ENCODE data around the gene DNAJB1. TPM values are rescaled to one million over a fixed set of nuclear protein-coding genes. Genes with fewer than 3 reads are reported as not detected.
A peak's percentile ranks its signal among the peaks of the same experiment; 100 is the strongest.
"Not testable (repeated sequence)": the region's sequence is repeated elsewhere in the genome, so short reads cannot be mapped to it uniquely, and the experiment has no call there.

The DNAJB1 gene
- total RNA-seq, 1 experiment from 2014 or later = 71.6 TPM

- Mint-ChIP-seq H3K27me3 (ENCODE audit: insufficient read depth, unreplicated experiment) (no peaks in the 10 kb centered on the region), H3K4me3 (ENCODE audit: unreplicated experiment) (peak overlapping the region; percentile 59), H3K4me1 (ENCODE audit: insufficient read depth, unreplicated experiment) (peaks cover 23% of the 10 kb centered on the region), H3K9me3 (ENCODE audit: unreplicated experiment) (no peaks in the 10 kb centered on the region), H3K27ac (ENCODE audit: low read depth, unreplicated experiment) (peak overlapping the region; percentile 7), H3K36me3 (ENCODE audit: insufficient read depth, unreplicated experiment) (peaks cover 33% of the 10 kb centered on the region)
- TF ChIP-seq CTCF (IDR thresholded peaks at IDR 0.05; ENCODE audit: unreplicated experiment) = no peak
- no TSS peak for BruUV-seq (replicated peaks)
- CTCF ChIA-PET = interaction anchor here (0.6 to 0.7 kb wide), 2 partner anchors 309 to 342 kb away, joined by 3 read pairs; no protein-coding TSS in a partner anchor
- POLR2A ChIA-PET = interaction anchor here (0.6 to 2.0 kb wide), 7 partner anchors 8 to 48 kb away, joined by 3 to 11 read pairs (median 8); no protein-coding TSS in a partner anchor
- intact Hi-C loops (cut with micrococcal nuclease) = no loop called here
- DNase-seq (ENCODE audit: unreplicated experiment) = no peak
Observed at GRCh38 chr19:14545716-14546082, 27.5 kb upstream of the DNAJB1 start.

GRCh38 chr19:14544977-14545715, 26.9 kb upstream of the DNAJB1 start:
- intact Hi-C loops (cut with micrococcal nuclease) = no loop called here
- peak overlapping the region; percentile 59 for H3K4me3 Mint-ChIP-seq (ENCODE audit: unreplicated experiment)
- peak overlapping the region; percentile 7 for H3K27ac Mint-ChIP-seq (ENCODE audit: low read depth, unreplicated experiment)
- peaks cover 17% of the 10 kb centered on the region for H3K4me1 Mint-ChIP-seq (ENCODE audit: insufficient read depth, unreplicated experiment)
- H3K27me3 Mint-ChIP-seq (ENCODE audit: insufficient read depth, unreplicated experiment) = no peaks in the 10 kb centered on the region
- peaks cover 30% of the 10 kb centered on the region for H3K36me3 Mint-ChIP-seq (ENCODE audit: insufficient read depth, unreplicated experiment)
- ChIA-PET POLR2A (interaction anchor here (0.6 to 2.5 kb wide), 10 partner anchors 9 to 50 kb away, joined by 3 to 11 read pairs (median 6); partner anchors contain the start of gene DNAJB1), CTCF (interaction anchor here (0.6 to 1.0 kb wide), 4 partner anchors 11 to 342 kb away, joined by 3 to 4 read pairs (median 3); no protein-coding TSS in a partner anchor)
- no peak for TF ChIP-seq CTCF (IDR thresholded peaks at IDR 0.05; ENCODE audit: unreplicated experiment)
- no peaks in the 10 kb centered on the region for H3K9me3 Mint-ChIP-seq (ENCODE audit: unreplicated experiment)
- no TSS peak for BruUV-seq (replicated peaks)
- DNase-seq (ENCODE audit: unreplicated experiment) = peak; percentile 93

- H3K36me3 Mint-ChIP-seq (ENCODE audit: insufficient read depth, unreplicated experiment) = peaks cover 28% of the 10 kb centered on the region
- ChIA-PET CTCF (interaction anchor here (0.6 to 1.0 kb wide), 3 partner anchors 12 to 1398 kb away, joined by 3 to 4 read pairs (median 3); no protein-coding TSS in a partner anchor), POLR2A (interaction anchor here (1.2 to 2.5 kb wide), 5 partner anchors 10 to 49 kb away, joined by 3 to 10 read pairs (median 8); partner anchors contain the start of genes DNAJB1 and GIPC1)
- no peak for DNase-seq (ENCODE audit: unreplicated experiment)
- H3K4me1 Mint-ChIP-seq (ENCODE audit: insufficient read depth, unreplicated experiment) = peaks cover 11% of the 10 kb centered on the region
- H3K27ac Mint-ChIP-seq (ENCODE audit: low read depth, unreplicated experiment) = peak overlapping the region; percentile 7
- TF ChIP-seq CTCF (IDR thresholded peaks at IDR 0.05; ENCODE audit: unreplicated experiment) = no peak
- BruUV-seq (replicated peaks) = no TSS peak
- no peaks in the 10 kb centered on the region for H3K27me3 Mint-ChIP-seq (ENCODE audit: insufficient read depth, unreplicated experiment)
- intact Hi-C loops (cut with micrococcal nuclease) = no loop called here
- H3K9me3 Mint-ChIP-seq (ENCODE audit: unreplicated experiment) = no peaks in the 10 kb centered on the region
- H3K4me3 Mint-ChIP-seq (ENCODE audit: unreplicated experiment) = no peak overlapping the region
Observed at GRCh38 chr19:14544047-14544446, 25.9 kb upstream of the DNAJB1 start.

GRCh38 chr19:14542711-14543328, 24.6 kb upstream of the DNAJB1 start:
- peak; percentile 58 for DNase-seq (ENCODE audit: unreplicated experiment)
- Mint-ChIP-seq H3K36me3 (ENCODE audit: insufficient read depth, unreplicated experiment) (peaks cover 17% of the 10 kb centered on the region), H3K4me1 (ENCODE audit: insufficient read depth, unreplicated experiment) (peaks cover 11% of the 10 kb centered on the region), H3K27me3 (ENCODE audit: insufficient read depth, unreplicated experiment) (no peaks in the 10 kb centered on the region), H3K27ac (ENCODE audit: low read depth, unreplicated experiment) (no peak overlapping the region), H3K4me3 (ENCODE audit: unreplicated experiment) (no peak overlapping the region), H3K9me3 (ENCODE audit: unreplicated experiment) (no peaks in the 10 kb centered on the region)
- TF ChIP-seq CTCF (IDR thresholded peaks at IDR 0.05; ENCODE audit: unreplicated experiment) = no peak
- no TSS peak for BruUV-seq (replicated peaks)
- CTCF ChIA-PET = interaction anchor here (1.5 kb wide), 1 partner anchor 12 kb away, joined by 5 read pairs; no protein-coding TSS in a partner anchor
- POLR2A ChIA-PET = interaction anchor here (1.0 to 2.5 kb wide), 5 partner anchors 11 to 47 kb away, joined by 3 to 9 read pairs (median 5); partner anchors contain the start of genes DNAJB1 and GIPC1
- intact Hi-C loops (cut with micrococcal nuclease) = no loop called here

- CTCF ChIA-PET; POLR2A ChIA-PET; intact Hi-C loops (cut with micrococcal nuclease); H3K27me3 Mint-ChIP-seq (ENCODE audit: insufficient read depth, unreplicated experiment); BruUV-seq (replicated peaks); DNase-seq (ENCODE audit: unreplicated experiment); H3K27ac Mint-ChIP-seq (ENCODE audit: low read depth, unreplicated experiment); H3K9me3 Mint-ChIP-seq (ENCODE audit: unreplicated experiment); H3K4me3 Mint-ChIP-seq (ENCODE audit: unreplicated experiment): not testable (repeated sequence)
- H3K4me1 Mint-ChIP-seq (ENCODE audit: insufficient read depth, unreplicated experiment) = peaks cover 11% of the 10 kb centered on the region
- peaks cover 12% of the 10 kb centered on the region for H3K36me3 Mint-ChIP-seq (ENCODE audit: insufficient read depth, unreplicated experiment)
Observed at GRCh38 chr19:14541979-14542378, 23.8 kb upstream of the DNAJB1 start.
